GM11168 (cell line): ENCODE results near the gene PHACTR1.
"Not testable (repeated sequence)": the region's sequence is repeated elsewhere in the genome, so short reads cannot be mapped to it uniquely, and the experiment has no call there.

ENCODE experiments used
- in situ Hi-C: fragments of 300-500 bp; cut with MboI; formaldehyde crosslinking; loops from one replicate; pipeline ENCODE4 v1.12.0; 2022; ENCODE audit warnings: low sequenced_read_pairs; ENCODE audit not compliant: unreplicated experiment

Gene PHACTR1

GRCh38 chr6:13242178-13242577 lies 525.6 kb downstream of the PHACTR1 start:
- in situ Hi-C loops, result no loop called here

GRCh38 chr6:13242590-13242989 lies 526.0 kb downstream of the PHACTR1 start:
- in situ Hi-C loops, result no loop called here

GRCh38 chr6:13243033-13243432 lies 526.5 kb downstream of the PHACTR1 start:
- in situ Hi-C loops, result no loop called here

- in situ Hi-C loops, result not testable (repeated sequence)
Measured at GRCh38 chr6:13243745-13244144, 527.2 kb downstream of the PHACTR1 start.

- in situ Hi-C loops, result no loop called here
Measured at GRCh38 chr6:13247627-13248026, 531.1 kb downstream of the PHACTR1 start.

GRCh38 chr6:13248053-13248452 lies 531.5 kb downstream of the PHACTR1 start:
- in situ Hi-C loops, result no loop called here

GRCh38 chr6:13248584-13248985 lies 532.0 kb downstream of the PHACTR1 start:
- in situ Hi-C loops, result no loop called here

GRCh38 chr6:13248994-13249393 lies 532.4 kb downstream of the PHACTR1 start:
- in situ Hi-C loops, result no loop called here

GRCh38 chr6:13249817-13250216 lies 533.2 kb downstream of the PHACTR1 start:
- in situ Hi-C loops, result no loop called here

- in situ Hi-C loops, result no loop called here
Measured at GRCh38 chr6:13250703-13251102, 534.1 kb downstream of the PHACTR1 start.

GRCh38 chr6:13251242-13251641 lies 534.7 kb downstream of the PHACTR1 start:
- in situ Hi-C loops, result no loop called here

- in situ Hi-C loops, result no loop called here
Measured at GRCh38 chr6:13252790-13253189, 536.2 kb downstream of the PHACTR1 start.

- in situ Hi-C loops, result no loop called here
Measured at GRCh38 chr6:13253272-13253671, 536.7 kb downstream of the PHACTR1 start.

GRCh38 chr6:13256266-13257001 lies 539.9 kb downstream of the PHACTR1 start:
- in situ Hi-C loops, result no loop called here

- in situ Hi-C loops, result no loop called here
Measured at GRCh38 chr6:13259393-13259792, 542.8 kb downstream of the PHACTR1 start.

GRCh38 chr6:13260101-13260598 lies 543.6 kb downstream of the PHACTR1 start:
- in situ Hi-C loops, result no loop called here

- in situ Hi-C loops, result no loop called here
Measured at GRCh38 chr6:13260831-13261230, 544.3 kb downstream of the PHACTR1 start.

GRCh38 chr6:13261464-13261994 lies 545.0 kb downstream of the PHACTR1 start:
- in situ Hi-C loops, result no loop called here

- in situ Hi-C loops, result no loop called here
Measured at GRCh38 chr6:13262302-13263230, 546.0 kb downstream of the PHACTR1 start.

- in situ Hi-C loops, result no loop called here
Measured at GRCh38 chr6:13263669-13264068, 547.1 kb downstream of the PHACTR1 start.

- in situ Hi-C loops, result no loop called here
Measured at GRCh38 chr6:13267142-13267651, 550.6 kb downstream of the PHACTR1 start.
